Loucy (cell line): Measurements from ENCODE around the gene TNFSF12.

ENCODE experiments used
- CTCF ChIP-seq: fragments of 200-600 bp; sonication (generic); conservative IDR thresholded peaks from 2 replicates; pipeline ENCODE4 v1.5.1; 2014; ENCODE audit warnings: mild to moderate bottlenecking, antibody characterized with exemption, low read length
- EZH2phosphoT487 ChIP-seq: fragments of 200-600 bp; IDR thresholded peaks from 2 replicates; pipeline ENCODE4 v1.6.1; 2018; ENCODE audit warnings: antibody characterized with exemption, mild to moderate bottlenecking, moderate library complexity, borderline replicate concordance

DNA sequence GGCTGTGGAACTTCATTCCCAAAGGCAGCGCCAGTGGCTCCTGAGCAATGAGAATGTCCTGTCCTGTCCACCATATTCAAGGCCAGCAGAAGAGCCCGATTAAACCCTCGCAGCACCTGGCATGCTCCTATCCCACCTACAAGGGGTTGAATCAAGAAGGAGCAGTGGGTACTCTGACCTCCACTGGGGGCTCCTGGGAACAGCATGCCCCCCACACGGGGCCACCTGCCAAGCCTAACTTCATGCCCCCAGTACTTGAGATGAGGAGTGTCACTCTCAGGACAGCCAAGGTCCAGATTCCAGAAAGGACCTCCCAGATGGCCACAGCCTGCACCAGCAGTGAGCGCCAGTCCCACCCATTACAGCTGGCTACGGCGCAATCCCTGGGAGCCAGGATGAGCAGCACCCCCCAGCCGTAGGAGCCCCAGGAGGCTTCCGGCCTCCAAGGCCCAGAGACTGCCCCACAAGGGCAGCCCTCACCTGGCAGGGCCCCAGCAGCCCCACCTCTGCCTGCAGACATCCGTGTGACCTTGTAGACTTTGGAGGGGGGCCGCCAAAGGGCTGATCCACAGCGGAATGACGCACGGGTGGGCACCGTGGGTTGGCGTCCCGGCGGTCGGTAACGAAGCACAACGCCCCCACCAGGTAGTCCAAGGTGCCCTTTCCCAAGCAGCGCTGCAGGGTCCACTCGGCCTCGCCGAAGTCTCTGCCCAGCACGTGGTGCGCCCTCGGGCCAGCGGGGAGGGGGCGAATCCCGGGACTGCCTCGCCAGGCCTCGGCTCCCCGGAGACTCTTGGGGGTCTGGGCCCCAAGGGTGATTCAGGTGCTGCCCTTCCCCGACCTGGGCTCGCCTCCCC lies 33.8 kb downstream of the TNFSF12 start:
- TF ChIP-seq CTCF (no peak), EZH2phosphoT487 (no peak)
